HG03520 (cell line): Measurements from ENCODE around the gene SAMD11.

Experiments used
- ATAC-seq: cut with Tn5 transposase; IDR thresholded peaks from one replicate; pipeline ENCODE4 v1.9.1; 2021; ENCODE audit warnings: mild to moderate bottlenecking, moderate library complexity; ENCODE audit not compliant: unreplicated experiment

The SAMD11 gene

GRCh38 chr1:917076-917459 is 6.7 kb upstream of the SAMD11 start:
- no peak for ATAC-seq

- ATAC-seq, result no peak
These were observed 6.1 kb upstream of the SAMD11 start for GRCh38 chr1:917466-918091.

DNA sequence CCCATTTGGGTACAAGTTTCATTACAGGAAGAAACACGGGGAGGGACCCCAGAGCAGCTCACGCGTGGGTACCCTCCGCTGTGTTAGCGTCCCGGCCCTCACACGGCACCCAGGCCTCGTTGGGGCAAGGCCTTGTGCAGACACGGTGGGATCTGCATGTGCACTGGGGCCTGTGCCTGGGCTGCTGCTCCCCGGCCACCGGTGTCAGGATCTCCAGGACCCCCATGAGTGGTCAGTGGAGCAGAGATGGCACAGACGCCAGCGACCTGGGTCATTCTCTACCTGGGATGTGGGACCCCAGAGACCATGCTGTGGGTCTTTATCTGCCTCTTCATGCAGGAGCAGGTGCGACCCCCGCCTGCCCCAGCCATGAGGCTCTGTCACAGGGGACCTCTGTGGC is 5.4 kb upstream of the SAMD11 start:
- ATAC-seq, result no peak

- ATAC-seq, result no peak
These were observed 4.9 kb upstream of the SAMD11 start for GRCh38 chr1:918843-919242.

- no peak for ATAC-seq
These were observed 4.4 kb upstream of the SAMD11 start for GRCh38 chr1:919271-919872.

DNA sequence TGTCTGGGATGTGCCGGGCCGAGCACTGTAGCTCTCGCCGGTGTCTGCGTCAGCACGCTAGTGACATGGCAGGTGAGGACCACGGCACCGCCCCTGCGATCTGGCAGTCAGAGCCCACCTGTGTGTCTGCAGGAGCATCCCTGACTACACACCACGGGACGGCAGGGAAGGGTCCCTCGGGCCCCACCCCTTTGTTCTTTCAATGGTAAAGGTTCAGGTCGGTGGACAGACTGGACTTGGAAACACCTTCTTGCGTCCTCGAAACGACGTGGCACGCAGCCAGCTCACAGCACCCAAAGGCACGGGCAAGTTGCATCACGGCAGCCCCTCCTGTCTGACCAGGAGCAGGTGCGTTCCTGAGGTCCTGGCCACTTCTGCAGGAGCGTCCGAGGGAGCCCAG is 3.7 kb upstream of the SAMD11 start:
- ATAC-seq, result no peak

DNA sequence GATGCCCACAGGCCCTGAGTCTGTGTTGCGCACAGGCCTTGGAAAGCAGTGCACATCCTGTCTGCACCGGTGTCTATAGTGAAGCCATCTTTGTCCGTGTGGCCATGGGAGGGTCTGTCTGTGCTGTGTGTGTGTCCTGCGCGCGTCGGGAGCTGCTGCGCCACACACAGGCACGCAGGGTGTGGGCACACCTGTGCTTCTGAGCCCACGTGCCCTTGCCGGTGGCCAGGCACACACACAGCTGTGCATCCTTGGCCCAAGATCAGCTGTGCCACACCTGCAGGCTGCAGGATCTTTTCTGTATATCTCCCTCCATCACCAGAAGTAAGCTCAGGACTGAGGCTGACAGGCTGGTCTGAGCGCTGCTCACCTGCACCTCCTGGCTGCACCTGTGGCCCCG is 3.2 kb upstream of the SAMD11 start:
- no peak for ATAC-seq

DNA sequence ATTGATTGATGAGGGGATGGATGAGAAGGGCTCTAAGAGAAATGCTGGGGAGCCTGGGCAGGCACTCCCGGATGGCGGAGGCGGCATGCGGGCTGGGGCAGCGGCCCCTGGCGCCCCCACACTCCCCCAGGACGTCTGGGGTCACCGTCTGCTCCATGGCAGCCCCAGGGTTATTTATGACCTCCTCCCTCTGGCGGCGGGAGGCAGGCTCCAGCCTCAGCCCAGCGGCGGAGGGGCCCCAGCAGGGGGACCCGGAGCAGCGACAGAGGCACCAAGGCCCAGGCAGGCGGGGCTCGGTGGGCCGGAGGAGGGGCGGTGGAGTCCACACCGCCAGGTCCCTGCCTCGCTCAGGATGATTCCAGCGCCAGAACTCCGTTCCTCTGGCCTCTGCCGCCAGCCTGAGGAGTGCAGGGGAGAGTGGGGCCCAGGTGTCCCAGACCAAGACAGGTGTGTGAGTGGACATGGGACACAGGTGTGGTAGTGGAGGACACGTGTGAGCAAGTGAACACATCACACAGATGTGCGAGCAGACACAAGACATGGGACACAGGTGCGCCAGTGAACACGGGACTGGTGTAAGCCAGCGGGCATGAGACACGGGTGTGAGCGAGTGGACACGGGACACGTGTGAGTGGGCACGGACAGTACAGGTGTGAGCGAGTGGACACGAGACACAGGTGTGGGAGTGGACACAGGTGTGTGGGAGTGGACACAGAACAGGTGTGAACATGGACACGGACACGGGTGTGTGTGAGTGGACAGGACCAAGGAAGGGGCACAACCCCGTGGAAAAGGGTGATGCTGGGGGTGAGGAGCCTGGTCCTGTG is 2.5 kb upstream of the SAMD11 start:
- no peak for ATAC-seq

GRCh38 chr1:923991-924655 is 400 bp downstream of the SAMD11 start:
- no peak for ATAC-seq

- ATAC-seq, result no peak
These were observed 1.2 kb downstream of the SAMD11 start for GRCh38 chr1:924656-925560.

DNA sequence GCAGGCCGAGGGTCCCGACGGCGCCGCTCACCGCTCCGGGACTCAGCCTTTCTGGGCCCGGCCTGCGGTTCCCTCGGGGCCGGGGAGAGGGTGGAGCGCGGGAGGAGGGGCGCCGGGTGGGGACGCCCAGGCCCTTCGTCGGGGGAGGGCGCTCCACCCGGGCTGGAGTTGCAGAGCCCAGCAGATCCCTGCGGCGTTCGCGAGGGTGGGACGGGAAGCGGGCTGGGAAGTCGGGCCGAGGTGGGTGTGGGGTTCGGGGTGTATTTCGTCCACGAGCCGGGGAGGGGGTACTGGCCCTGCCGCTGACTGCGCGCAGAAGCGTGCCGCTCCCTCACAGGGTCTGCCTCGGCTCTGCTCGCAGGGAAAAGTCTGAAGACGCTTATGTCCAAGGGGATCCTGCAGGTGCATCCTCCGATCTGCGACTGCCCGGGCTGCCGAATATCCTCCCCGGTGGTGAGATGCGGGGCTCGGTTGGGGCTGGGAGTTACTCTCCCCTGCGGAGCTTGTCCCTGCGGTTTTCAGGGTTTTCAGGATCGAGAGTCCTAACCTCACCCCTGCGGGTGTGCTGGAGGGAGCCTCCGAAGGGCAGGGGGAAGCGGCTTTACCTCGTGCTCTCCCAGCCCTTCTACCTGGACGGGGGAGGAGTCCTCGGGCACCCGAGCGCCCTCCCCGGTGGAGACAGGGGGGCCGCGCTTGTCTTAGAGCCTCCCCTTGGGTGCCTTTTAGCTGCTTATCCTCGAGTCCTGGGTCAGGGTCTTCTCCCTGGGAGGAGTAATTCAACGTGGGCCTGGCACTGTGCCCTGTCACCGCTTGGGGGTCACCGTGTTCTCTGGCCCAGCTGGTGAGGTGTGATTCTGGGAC is 2.1 kb downstream of the SAMD11 start:
- ATAC-seq, result no peak

GRCh38 chr1:927234-927633 is 3.5 kb downstream of the SAMD11 start:
- ATAC-seq, result no peak

GRCh38 chr1:927748-928147 is 4.0 kb downstream of the SAMD11 start:
- ATAC-seq, result no peak

DNA sequence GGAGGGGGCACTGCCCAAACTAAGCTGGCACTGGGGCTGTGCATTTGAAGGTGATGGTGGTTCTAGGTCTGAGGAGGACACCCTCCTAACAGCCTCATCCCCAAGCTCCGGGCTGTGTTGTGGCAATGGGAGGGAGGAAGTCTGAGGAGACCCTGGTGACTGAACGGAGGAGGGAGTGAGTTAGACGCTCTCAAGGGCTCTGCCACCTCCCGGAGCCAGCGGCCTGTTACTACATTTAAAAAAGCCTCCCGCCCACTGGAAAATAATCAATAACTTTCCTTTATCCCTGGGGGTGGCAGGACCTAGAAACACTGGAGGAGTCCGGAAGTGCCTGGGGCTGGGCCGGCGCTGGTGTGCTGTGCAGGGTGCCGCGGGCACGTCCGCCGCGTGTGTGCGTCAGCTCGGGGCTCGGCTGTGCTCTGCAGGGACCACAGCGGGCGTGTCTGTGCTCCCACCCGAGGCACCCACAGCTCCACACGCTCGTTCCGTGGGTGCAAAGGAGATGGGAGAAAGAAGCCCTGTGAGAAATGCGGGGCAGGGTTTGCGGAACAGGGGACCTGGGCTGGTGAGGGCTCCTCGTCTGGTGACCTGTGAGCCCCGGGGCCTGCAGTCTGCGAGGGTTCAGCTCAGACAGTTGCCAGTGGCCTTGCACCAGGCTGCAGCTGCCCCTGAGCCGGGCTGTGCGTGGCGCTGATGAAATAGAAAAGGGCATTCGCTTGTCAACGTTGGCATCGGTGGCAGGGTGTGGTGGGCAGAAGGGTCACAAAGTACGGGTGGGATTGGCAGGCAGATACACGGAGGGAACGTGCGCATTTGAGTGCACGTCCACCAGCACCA is 5.3 kb downstream of the SAMD11 start:
- no peak for ATAC-seq

DNA sequence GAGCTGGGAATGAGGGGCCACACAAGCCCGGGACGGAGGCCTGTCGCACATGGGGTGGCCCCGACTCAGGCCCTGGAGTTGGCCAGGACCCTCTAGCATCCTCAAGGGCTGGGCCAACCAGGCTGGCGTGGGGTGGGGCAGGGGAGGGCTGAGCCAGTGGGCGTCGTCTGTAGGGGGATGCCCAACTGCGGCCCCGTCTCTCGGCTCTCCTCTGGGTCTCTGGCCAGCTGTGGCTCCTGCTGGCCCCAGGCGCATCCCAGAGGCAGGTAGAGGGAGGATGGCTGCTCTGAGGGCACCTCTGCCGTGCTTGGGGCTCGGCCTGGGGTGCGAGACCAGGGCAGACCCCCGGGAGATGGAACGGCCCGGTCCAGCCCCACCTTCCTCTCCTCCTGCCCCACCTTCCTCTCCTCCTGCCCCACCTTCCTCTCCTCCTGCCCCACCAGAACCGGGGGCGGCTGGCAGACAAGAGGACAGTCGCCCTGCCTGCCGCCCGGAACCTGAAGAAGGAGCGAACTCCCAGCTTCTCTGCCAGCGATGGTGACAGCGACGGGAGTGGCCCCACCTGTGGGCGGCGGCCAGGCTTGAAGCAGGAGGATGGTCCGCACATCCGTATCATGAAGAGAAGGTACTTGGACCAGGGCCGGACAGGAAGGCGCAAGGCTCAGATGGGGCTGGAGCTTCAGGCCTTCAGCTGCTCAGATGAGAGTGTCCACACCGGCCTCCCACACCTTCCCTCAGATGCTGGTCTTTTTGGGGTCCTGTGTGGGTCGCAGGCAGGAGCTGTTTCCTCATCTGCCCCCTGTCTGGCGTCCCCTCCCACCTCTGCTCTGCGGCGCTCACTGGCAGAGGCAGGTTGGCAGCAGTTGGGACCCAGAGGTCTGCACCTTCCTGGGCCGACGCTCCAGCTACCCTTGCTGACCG is 6.2 kb downstream of the SAMD11 start:
- ATAC-seq, result no peak

DNA sequence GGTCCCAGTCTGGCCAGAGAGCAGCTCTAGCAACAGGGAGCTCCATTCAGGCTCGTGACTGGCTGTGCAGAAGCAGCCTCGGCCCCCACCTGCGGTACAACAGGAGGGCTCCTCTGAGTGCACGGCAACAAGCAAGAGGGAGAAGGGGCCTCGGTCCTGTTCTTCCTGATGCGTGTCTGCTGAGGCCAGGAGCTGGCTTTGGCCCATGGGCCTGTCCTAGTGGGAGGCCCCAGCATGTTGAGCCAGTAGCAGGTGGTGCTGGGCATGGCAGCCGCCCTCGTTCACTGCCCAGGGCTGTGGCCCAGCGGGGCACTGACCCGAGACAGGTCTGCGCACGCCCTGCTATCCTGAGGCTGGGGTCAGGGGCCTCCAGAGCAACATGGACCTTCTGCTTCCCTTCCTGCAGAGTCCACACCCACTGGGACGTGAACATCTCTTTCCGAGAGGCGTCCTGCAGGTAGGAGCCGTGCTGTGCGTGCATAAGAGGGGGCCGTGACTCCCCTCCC is 7.0 kb downstream of the SAMD11 start:
- no peak for ATAC-seq

DNA sequence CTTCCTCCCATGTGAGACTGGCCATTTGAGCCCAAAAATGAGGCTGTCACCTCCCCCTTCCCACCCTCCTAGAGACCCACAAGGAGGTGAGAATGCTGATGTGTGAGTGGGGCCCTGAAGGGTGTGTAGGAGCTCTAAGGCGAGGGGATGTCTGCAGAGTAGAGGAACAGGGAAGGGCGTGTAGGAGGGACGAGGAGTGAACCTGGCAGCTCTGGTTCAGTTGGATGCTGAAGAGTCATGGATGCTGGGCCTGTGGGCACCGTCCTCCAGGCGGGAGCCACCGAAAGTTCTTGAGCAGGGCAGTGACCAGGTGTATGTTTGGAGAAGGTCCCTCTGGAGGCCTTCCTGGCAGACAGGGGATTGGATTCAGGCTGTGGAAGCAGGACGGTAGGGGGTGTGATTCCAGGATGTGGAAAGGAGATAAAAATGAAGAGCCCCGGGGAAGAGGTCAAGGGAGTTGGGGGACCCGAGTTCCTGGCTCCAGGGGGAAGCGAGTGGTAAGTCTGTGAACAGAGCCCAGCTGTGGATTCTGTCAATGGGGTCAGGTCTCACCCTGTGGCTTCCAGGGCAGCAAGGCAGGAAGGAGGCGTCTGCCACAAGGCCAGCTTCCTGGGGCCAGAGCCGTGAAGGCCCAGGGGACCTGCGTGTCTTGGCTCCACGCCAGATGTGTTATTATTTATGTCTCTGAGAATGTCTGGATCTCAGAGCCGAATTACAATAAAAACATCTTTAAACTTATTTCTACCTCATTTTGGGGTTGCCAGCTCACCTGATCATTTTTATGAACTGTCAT is 7.9 kb downstream of the SAMD11 start:
- no peak for ATAC-seq
